Measurements from ENCODE around the gene MKI67. TPM values are rescaled to one million over a fixed set of nuclear protein-coding genes. Genes with fewer than 3 reads are reported as not detected.

Gene MKI67
- total RNA-seq, 2 donors from 2014 or later: 74.8 to 90.5 TPM

GRCh38 chr10:128121750-128122412 is 4.3 kb downstream of the MKI67 start:
- DNase-seq: no peak
- WGBS, 2 experiments (ENCODE audit: insufficient coverage in 1 of 2, insufficient read length in 1 of 2): 93 to 95% methylated on average over 5 of the region's 5 CpGs
- no peak overlapping the region for H3K4me3 ChIP-seq (ENCODE audit: low read length)
- no peak overlapping the region for H3K9ac ChIP-seq (ENCODE audit: extremely low read depth, low read length, poor library complexity, severe bottlenecking)
- peaks cover 52% of the 10 kb centered on the region for H3K36me3 ChIP-seq (ENCODE audit: control insufficient read depth, insufficient read depth, low read length)
- no peak overlapping the region for H3K27ac ChIP-seq (ENCODE audit: low read depth, low read length)
- Mint-ChIP-seq H3K27ac (no peak overlapping the region), H3K4me1 (peaks cover 17% of the 10 kb centered on the region), H3K4me3 (no peak overlapping the region), H3K27me3 (ENCODE audit: insufficient read depth) (no peaks in the 10 kb centered on the region), H3K36me3 (ENCODE audit: low read depth) (peaks cover 34% of the 10 kb centered on the region), H3K9me3 (no peaks in the 10 kb centered on the region)
- no peak for TF ChIP-seq CTCF (conservative IDR thresholded peaks at IDR 0.05)
- no peaks in the 10 kb centered on the region for H3K9me3 ChIP-seq (ENCODE audit: control insufficient read depth, low read length)
- H3K27me3 ChIP-seq (ENCODE audit: control insufficient read depth, insufficient read depth, low read length, poor library complexity, severe bottlenecking): no peaks in the 10 kb centered on the region
- H3K4me1 ChIP-seq (ENCODE audit: control insufficient read depth, insufficient read depth, low read length): no peaks in the 10 kb centered on the region

DNA sequence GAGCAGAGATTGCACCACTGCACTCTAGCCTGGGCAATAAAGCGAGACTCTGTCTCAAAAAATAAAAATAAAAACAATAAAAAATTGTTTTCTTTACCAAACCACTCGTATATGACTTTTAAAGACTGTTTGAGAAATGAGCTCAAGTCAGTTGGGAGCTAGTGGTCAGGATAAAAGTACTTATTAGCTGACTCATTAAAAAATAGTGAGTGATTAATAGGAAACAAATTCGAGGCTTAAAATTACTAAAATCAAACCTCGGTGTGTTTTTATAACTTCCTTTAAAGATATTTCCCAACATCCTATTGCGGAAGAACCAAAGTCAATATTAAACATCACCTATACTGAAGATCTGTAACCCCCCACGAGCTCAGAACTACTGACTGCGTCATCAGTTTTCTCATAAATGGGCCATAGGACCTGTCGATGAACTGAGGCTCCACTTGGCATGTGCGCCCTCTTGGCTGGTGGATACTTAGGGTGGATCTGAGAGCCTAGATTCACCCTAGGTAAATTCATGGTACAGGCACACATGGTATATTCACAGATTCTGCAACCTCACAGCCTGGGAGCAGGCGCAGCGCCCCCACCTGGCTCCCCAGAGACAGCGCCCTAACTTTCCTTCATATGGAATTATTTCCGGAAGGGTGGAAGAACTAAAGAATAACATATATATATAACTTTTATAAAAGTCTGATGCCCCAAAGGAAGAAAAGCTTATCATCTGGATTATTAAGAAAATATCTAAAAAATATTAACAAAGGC is 9.2 kb downstream of the MKI67 start:
- Mint-ChIP-seq H3K36me3 (ENCODE audit: low read depth) (peaks cover 58% of the 10 kb centered on the region), H3K4me1 (no peaks in the 10 kb centered on the region), H3K4me3 (no peak overlapping the region), H3K27ac (no peak overlapping the region), H3K9me3 (no peaks in the 10 kb centered on the region), H3K27me3 (ENCODE audit: insufficient read depth) (no peaks in the 10 kb centered on the region)
- Histone ChIP-seq H3K27ac (ENCODE audit: low read depth, low read length) (no peak overlapping the region), H3K27me3 (ENCODE audit: control insufficient read depth, insufficient read depth, low read length, poor library complexity, severe bottlenecking) (no peaks in the 10 kb centered on the region), H3K4me1 (ENCODE audit: control insufficient read depth, insufficient read depth, low read length) (no peaks in the 10 kb centered on the region), H3K9me3 (ENCODE audit: control insufficient read depth, low read length) (no peaks in the 10 kb centered on the region), H3K36me3 (ENCODE audit: control insufficient read depth, insufficient read depth, low read length) (peaks cover 84% of the 10 kb centered on the region), H3K9ac (ENCODE audit: extremely low read depth, low read length, poor library complexity, severe bottlenecking) (no peak overlapping the region), H3K4me3 (ENCODE audit: low read length) (no peak overlapping the region)
- WGBS, 2 experiments (ENCODE audit: insufficient coverage in 1 of 2, insufficient read length in 1 of 2): 88 to 90% methylated on average over 4 to 11 of the region's 13 CpGs
- peak; percentile 52 for DNase-seq
- peak; percentile 83 for TF ChIP-seq CTCF (conservative IDR thresholded peaks at IDR 0.05)

- peaks cover 62% of the 10 kb centered on the region for H3K36me3 Mint-ChIP-seq (ENCODE audit: low read depth)
- H3K9me3 Mint-ChIP-seq: no peaks in the 10 kb centered on the region
- Histone ChIP-seq H3K27ac (ENCODE audit: low read depth, low read length) (no peak overlapping the region), H3K4me3 (ENCODE audit: low read length) (no peak overlapping the region), H3K4me1 (ENCODE audit: control insufficient read depth, insufficient read depth, low read length) (no peaks in the 10 kb centered on the region), H3K27me3 (ENCODE audit: control insufficient read depth, insufficient read depth, low read length, poor library complexity, severe bottlenecking) (no peaks in the 10 kb centered on the region), H3K36me3 (ENCODE audit: control insufficient read depth, insufficient read depth, low read length) (peaks cover 88% of the 10 kb centered on the region), H3K9ac (ENCODE audit: extremely low read depth, low read length, poor library complexity, severe bottlenecking) (no peak overlapping the region), H3K9me3 (ENCODE audit: control insufficient read depth, low read length) (no peaks in the 10 kb centered on the region)
- TF ChIP-seq CTCF (conservative IDR thresholded peaks at IDR 0.05): no peak
- no peak for DNase-seq
- no peaks in the 10 kb centered on the region for H3K4me1 Mint-ChIP-seq
- no peak overlapping the region for H3K27ac Mint-ChIP-seq
- WGBS, 2 experiments (ENCODE audit: insufficient coverage in 1 of 2, insufficient read length in 1 of 2): 94 to 100% methylated on average over 1 to 4 of the region's 4 CpGs
- no peaks in the 10 kb centered on the region for H3K27me3 Mint-ChIP-seq (ENCODE audit: insufficient read depth)
- no peak overlapping the region for H3K4me3 Mint-ChIP-seq
Observed at GRCh38 chr10:128116187-128116586, 10.0 kb downstream of the MKI67 start.

Data from endodermal cell (in vitro differentiated cells).